Endothelial cell of umbilical vein (primary cell): Measurements from ENCODE around the gene DENND1B. TPM values are rescaled to one million over a fixed set of nuclear protein-coding genes. Genes with fewer than 3 reads are reported as not detected.

Experiments
- BruUV-seq: library from RNA; stranded (reverse); fragments of 400-500 nt; replicated peaks from 2 replicates; lab custom pipeline; 2021; lab: Mats Ljungman, UMichigan
- CTCF ChIA-PET: fragments of 300-600, 350-600 bp; sonication (Branson Sonifier 250); formaldehyde crosslinking; loops from one replicate; lab custom pipeline; 2021; ENCODE audit warnings: antibody characterized with exemption, inconsistent platforms; lab: Charles Lee
- POLR2A ChIA-PET: fragments of 300-600, 350-600 bp; sonication (Branson Sonifier 250); formaldehyde crosslinking; loops from one replicate; lab custom pipeline; 2021; ENCODE audit warnings: antibody characterized with exemption, inconsistent platforms; lab: Charles Lee
- DNase-seq: peaks from one replicate; pipeline ENCODE4 v3.0.0-alpha.2; 2011; ENCODE audit warnings: low read depth, low spot score
- FAIRE-seq: peaks from 2 replicates; lab custom pipeline; 2011; peaks lifted over from hg19 to GRCh38; lab: Jason Lieb, UNC
- H2AFZ ChIP-seq: 2 replicates; pipeline ENCODE4 v1.6.0; 2012; ENCODE audit warnings: low read depth, low read length, control low read depth, inconsistent platforms
- H3K27ac ChIP-seq: 2 replicates; pipeline ENCODE4 v1.5.1; 2011; ENCODE audit warnings: low read depth, mild to moderate bottlenecking, control low read depth, low read length, moderate library complexity; ENCODE audit not compliant: insufficient read depth
- H3K27me3 ChIP-seq, 2 experiments: 2 replicates each; pipeline versions ENCODE4 v1.6.0 to v1.6.1; 2011; ENCODE audit warnings: low read length in 2 of 2, mixed read lengths in 1 of 2; ENCODE audit not compliant: control insufficient read depth in 2 of 2, insufficient read depth in 2 of 2
- H3K36me3 ChIP-seq, 2 experiments: 2 replicates in 1 of 2; 3 replicates in 1 of 2; pipeline ENCODE4 v1.5.1; 2011; ENCODE audit warnings: low read length in 2 of 2, mild to moderate bottlenecking in 1 of 2, moderate library complexity in 1 of 2; ENCODE audit not compliant: control insufficient read depth in 2 of 2, insufficient read depth in 2 of 2; ENCODE audit errors: extremely low read depth in 1 of 2
- H3K4me1 ChIP-seq: 3 replicates; pipeline ENCODE4 v1.5.1; 2011; ENCODE audit warnings: mild to moderate bottlenecking, low read length; ENCODE audit not compliant: control insufficient read depth, insufficient read depth; ENCODE audit errors: extremely low read depth
- H3K4me2 ChIP-seq: 2 replicates; pipeline ENCODE4 v1.6.1; 2011; ENCODE audit warnings: low read length, control low read depth, mixed read lengths; ENCODE audit not compliant: insufficient read depth
- H3K4me3 ChIP-seq, 3 experiments: fragments of 200-600 bp in 1 of 3; sonication (generic), shearing (Covaris generic) in 1 of 3; replicated peaks in 1 of 3; 2 replicates each; pipeline ENCODE4 v1.5.1; 2011 to 2016; ENCODE audit warnings: control low read depth in 3 of 3, low read length in 3 of 3, mild to moderate bottlenecking in 2 of 3, inconsistent platforms in 1 of 3, low read depth in 1 of 3, moderate library complexity in 1 of 3; ENCODE audit not compliant: insufficient read depth in 1 of 3
- H3K79me2 ChIP-seq: 2 replicates; pipeline ENCODE4 v1.6.0; 2012; ENCODE audit warnings: low read length, inconsistent platforms; ENCODE audit not compliant: control insufficient read depth, insufficient read depth
- H3K9ac ChIP-seq: replicated peaks from 2 replicates; pipeline ENCODE3; 2011; ENCODE audit warnings: low read length, control low read depth; ENCODE audit not compliant: insufficient read depth; ENCODE audit errors: extremely low read depth
- H3K9me1 ChIP-seq: replicated peaks from 3 replicates; pipeline ENCODE4 v1.6.0; 2011; ENCODE audit warnings: mild to moderate bottlenecking, low read length; ENCODE audit not compliant: control insufficient read depth, insufficient read depth; ENCODE audit errors: extremely low read depth
- H3K9me3 ChIP-seq: replicated peaks from 2 replicates; pipeline ENCODE4 v1.5.1; 2012; ENCODE audit warnings: low read length, inconsistent platforms; ENCODE audit not compliant: control insufficient read depth, insufficient read depth
- H4K20me1 ChIP-seq: replicated peaks from 2 replicates; pipeline ENCODE3; 2011; ENCODE audit warnings: mild to moderate bottlenecking, low read length; ENCODE audit not compliant: control insufficient read depth, insufficient read depth; ENCODE audit errors: extremely low read depth
- EZH2 ChIP-seq: IDR thresholded peaks from 2 replicates; pipeline ENCODE4 v1.6.1; 2012; ENCODE audit warnings: borderline replicate concordance, low read depth, mild to moderate bottlenecking, moderate library complexity, low read length, inconsistent platforms; ENCODE audit not compliant: severe bottlenecking
- FOS ChIP-seq: IDR thresholded peaks from 2 replicates; pipeline ENCODE4 v1.6.1; 2011; ENCODE audit warnings: mild to moderate bottlenecking, low read length, moderate library complexity, borderline replicate concordance; ENCODE audit not compliant: insufficient read depth
- GATA2 ChIP-seq: IDR thresholded peaks from 2 replicates; pipeline ENCODE4 v1.7.0; 2011; ENCODE audit warnings: low read depth, mild to moderate bottlenecking, moderate library complexity, mixed read lengths, low read length; ENCODE audit not compliant: insufficient read length, insufficient read depth
- JUN ChIP-seq: IDR thresholded peaks from 2 replicates; pipeline ENCODE4 v1.6.1; 2011; ENCODE audit warnings: borderline replicate concordance, low read depth; ENCODE audit not compliant: insufficient read length, insufficient read depth
- MAX ChIP-seq: IDR thresholded peaks from 2 replicates; pipeline ENCODE4 v1.6.1; 2011; ENCODE audit not compliant: insufficient read depth, insufficient read length
- MYC ChIP-seq: IDR thresholded peaks from one replicate; pipeline ENCODE4 v1.6.1; 2011; ENCODE audit warnings: mild to moderate bottlenecking, low read depth, low read length
- POLR2A ChIP-seq: IDR thresholded peaks from 2 replicates; pipeline ENCODE4 v1.6.1; 2012; ENCODE audit warnings: low read depth, mild to moderate bottlenecking, control low read depth, low read length
- POLR2AphosphoS5 ChIP-seq: IDR thresholded peaks from 2 replicates; pipeline ENCODE4 v1.6.1; 2012; ENCODE audit warnings: low read depth, mild to moderate bottlenecking, control low read depth, low read length, moderate library complexity; ENCODE audit not compliant: insufficient read depth
- dilution Hi-C: fragments of 300-500 bp; cut with MboI; formaldehyde crosslinking; loops from one replicate; pipeline ENCODE4 v1.15.0; 2019; ENCODE audit warnings: low sequenced_read_pairs; ENCODE audit not compliant: extremely low pct_ligation_motif_present
- intact Hi-C: fragments of 100-400 bp; cut with micrococcal nuclease; formaldehyde crosslinking; loops from one replicate; pipeline ENCODE4 v1.10.0; 2022
- polyA plus RNA-seq, 4 experiments: library from polyadenylated mRNA; depleted of rRNA in 3 of 4; stranded (reverse) in 3 of 4; unstranded in 1 of 4; fragments of >200 nt; gene quantifications; 2 replicates each; pipeline versions ENCODE4 v1.2.1 to v1.2.3, GENCODE V29; 2011 to 2012; ENCODE audit warnings: missing spikeins in 1 of 4
- total RNA-seq: library from RNA; stranded (reverse); gene quantifications from 2 replicates; pipeline ENCODE4 v1.2.3, GENCODE V29; 2021
- TF ChIP-seq, protein P1 (sequence below), 2 donors: IDR thresholded peaks; 1 replicate in 1 of 2; 2 replicates in 1 of 2; pipeline ENCODE4 v1.5.1; 2011; ENCODE audit warnings: low read length in 2 of 2, mild to moderate bottlenecking in 2 of 2, moderate library complexity in 2 of 2, control low read depth in 1 of 2, inconsistent platforms in 1 of 2, low read depth in 1 of 2; ENCODE audit not compliant: insufficient read depth in 1 of 2; ENCODE audit errors: extremely low read depth in 1 of 2

DENND1B gene
- total and polyA plus RNA-seq, 2 donors (not counting 3 experiments of a cell fraction or from before 2014, with no cell fraction given), result 0.97 to 3.3 TPM

GRCh38 chr1:197674286-197674685 lies 101.0 kb downstream of the DENND1B start:
- Histone ChIP-seq H3K36me3 (no peaks in the 10 kb centered on the region), H3K4me3 (no peak overlapping the region), H3K9me3 (no peaks in the 10 kb centered on the region), H3K79me2 (no peaks in the 10 kb centered on the region), H3K4me1 (no peaks in the 10 kb centered on the region), H4K20me1 (no peaks in the 10 kb centered on the region), H3K27ac (no peak overlapping the region), H3K9ac (no peak overlapping the region), H3K9me1 (no peaks in the 10 kb centered on the region), H2AFZ (no peak overlapping the region), H3K27me3 (no peaks in the 10 kb centered on the region), H3K4me2 (no peak overlapping the region)
- BruUV-seq, result no TSS peak
- no peak for FAIRE-seq
- ChIA-PET CTCF (no interaction called here), POLR2A (no interaction called here)
- no peak for TF ChIP-seq JUN
- dilution Hi-C loops (no loop called here), intact Hi-C loops (no loop called here)
- DNase-seq, result no peak

DNA sequence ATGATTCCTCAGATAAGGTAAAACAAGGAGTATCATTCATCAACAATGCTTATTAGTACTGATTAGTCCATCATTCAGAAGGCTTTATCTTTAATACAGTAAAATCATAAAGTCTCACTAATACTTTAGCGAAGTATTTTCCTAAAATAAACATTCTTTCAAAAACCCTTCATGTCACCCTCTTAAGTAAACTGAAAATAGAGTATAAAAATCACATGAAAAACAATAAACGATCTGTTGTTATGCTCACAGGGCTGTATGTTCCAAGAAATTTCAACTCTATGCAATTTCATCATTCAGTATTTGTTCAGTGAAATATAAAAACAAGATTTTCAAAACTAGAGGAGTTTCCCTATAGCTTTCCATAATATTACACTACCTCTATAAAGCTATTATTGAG lies 102.0 kb downstream of the DENND1B start:
- H4K20me1 ChIP-seq, result no peaks in the 10 kb centered on the region
- CTCF ChIA-PET, result no interaction called here

More for the DNA sequence above, 102.0 kb downstream of the DENND1B start:
- Histone ChIP-seq H3K36me3 (no peaks in the 10 kb centered on the region), H3K4me3 (no peak overlapping the region), H3K27ac (no peak overlapping the region), H2AFZ (no peak overlapping the region), H3K9me3 (no peaks in the 10 kb centered on the region), H3K4me1 (no peaks in the 10 kb centered on the region), H3K9me1 (no peaks in the 10 kb centered on the region), H3K79me2 (no peaks in the 10 kb centered on the region), H3K4me2 (no peak overlapping the region), H3K27me3 (no peaks in the 10 kb centered on the region), H3K9ac (no peak overlapping the region)
- POLR2A ChIA-PET, result no interaction called here
- intact Hi-C loops (no loop called here), dilution Hi-C loops (no loop called here)
- no peak for FAIRE-seq
- no peak for DNase-seq
- TF ChIP-seq FOS, result no peak
- TF ChIP-seq, protein P1, sequence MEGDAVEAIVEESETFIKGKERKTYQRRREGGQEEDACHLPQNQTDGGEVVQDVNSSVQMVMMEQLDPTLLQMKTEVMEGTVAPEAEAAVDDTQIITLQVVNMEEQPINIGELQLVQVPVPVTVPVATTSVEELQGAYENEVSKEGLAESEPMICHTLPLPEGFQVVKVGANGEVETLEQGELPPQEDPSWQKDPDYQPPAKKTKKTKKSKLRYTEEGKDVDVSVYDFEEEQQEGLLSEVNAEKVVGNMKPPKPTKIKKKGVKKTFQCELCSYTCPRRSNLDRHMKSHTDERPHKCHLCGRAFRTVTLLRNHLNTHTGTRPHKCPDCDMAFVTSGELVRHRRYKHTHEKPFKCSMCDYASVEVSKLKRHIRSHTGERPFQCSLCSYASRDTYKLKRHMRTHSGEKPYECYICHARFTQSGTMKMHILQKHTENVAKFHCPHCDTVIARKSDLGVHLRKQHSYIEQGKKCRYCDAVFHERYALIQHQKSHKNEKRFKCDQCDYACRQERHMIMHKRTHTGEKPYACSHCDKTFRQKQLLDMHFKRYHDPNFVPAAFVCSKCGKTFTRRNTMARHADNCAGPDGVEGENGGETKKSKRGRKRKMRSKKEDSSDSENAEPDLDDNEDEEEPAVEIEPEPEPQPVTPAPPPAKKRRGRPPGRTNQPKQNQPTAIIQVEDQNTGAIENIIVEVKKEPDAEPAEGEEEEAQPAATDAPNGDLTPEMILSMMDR (IDR thresholded peaks at IDR 0.05; ENCODE audit: extremely low read depth in 1 of 2, insufficient read depth in 1 of 2, low read depth in 1 of 2, low read length in 2 of 2), result no peak
- no peak for TF ChIP-seq JUN
- no peak for TF ChIP-seq POLR2AphosphoS5
- no peak for TF ChIP-seq GATA2
- TF ChIP-seq POLR2A, result no peak
- TF ChIP-seq EZH2, result no peak
- TF ChIP-seq MYC, result no peak
- no peak for TF ChIP-seq MAX
- no TSS peak for BruUV-seq
